GM23338 (cell line): ENCODE data around the gene FASTK. TPM values are rescaled to one million over a fixed set of nuclear protein-coding genes. Genes with fewer than 3 reads are reported as not detected.

Source experiments
- CTCF ChIP-seq, 2 experiments: fragments of 200-600 bp in 1 of 2; sonication (generic) in 1 of 2; conservative IDR thresholded peaks; 2 replicates each; pipeline versions ENCODE4 v1.5.1 to v1.6.1; 2016 to 2017; ENCODE audit warnings: antibody characterized with exemption in 2 of 2, low read depth in 2 of 2, mild to moderate bottlenecking in 2 of 2, moderate library complexity in 1 of 2
- ETS1 ChIP-seq: IDR thresholded peaks from 2 replicates; pipeline ENCODE4 v1.6.1; 2016; ENCODE audit warnings: antibody characterized with exemption
- EZH2 ChIP-seq: fragments of 200-600 bp; sonication (generic); IDR thresholded peaks from one replicate; pipeline ENCODE4 v1.8.0; 2017; ENCODE audit warnings: antibody characterized with exemption, mild to moderate bottlenecking, low read depth; ENCODE audit not compliant: unreplicated experiment
- EZH2phosphoT487 ChIP-seq: fragments of 200-600 bp; sonication (generic); IDR thresholded peaks from one replicate; pipeline ENCODE4 v1.8.1; 2018; ENCODE audit warnings: antibody characterized with exemption; ENCODE audit not compliant: unreplicated experiment
- NANOG ChIP-seq: IDR thresholded peaks from 2 replicates; pipeline ENCODE4 v1.6.1; 2016; ENCODE audit warnings: antibody characterized with exemption, borderline replicate concordance
- ZNF114 ChIP-seq: fragments of 250-450 bp; sonication (Bioruptor Pico); IDR thresholded peaks from 2 replicates; pipeline ENCODE4 v1.5.0; 2020; ENCODE audit warnings: mild to moderate bottlenecking, moderate library complexity
- ZNF462 ChIP-seq: fragments of 250-450 bp; sonication (Bioruptor Pico); IDR thresholded peaks from 2 replicates; pipeline ENCODE4 v1.5.0; 2020; ENCODE audit warnings: mild to moderate bottlenecking, moderate library complexity
- polyA plus RNA-seq: library from polyadenylated mRNA; unstranded; fragments of >200 nt; fragmentation: Nextera tagmentation; extraction: Ambion mirVana; gene quantifications from 2 replicates; pipeline ENCODE4 v1.2.1, GENCODE V29; 2016
- total RNA-seq: library from RNA; depleted of rRNA; stranded (reverse); fragments of >200 nt; shearing (Covaris generic); gene quantifications from 2 replicates; pipeline ENCODE4 v1.2.3, GENCODE V29; 2014

The FASTK gene
- total and polyA plus RNA-seq, 2 experiments from 2014 or later = 37.4 to 57.4 TPM

- TF ChIP-seq ZNF462 (CRISPR knock-in tag) = no peak
- TF ChIP-seq ZNF114 (CRISPR knock-in tag) = no peak
- TF ChIP-seq EZH2phosphoT487 = no peak
- no peak for TF ChIP-seq NANOG
- TF ChIP-seq ETS1 = no peak
- TF ChIP-seq CTCF (conservative IDR thresholded peaks at IDR 0.05; ENCODE audit: low read depth in 2 of 2) = no peak
- no peak for TF ChIP-seq EZH2
Observed at GRCh38 chr7:151064454-151064853, 16.2 kb downstream of the FASTK start (continued).
